Erythroblast (primary cell): ENCODE data around the gene MPHOSPH8.

Experiments used
- GATA1 ChIP-seq: IDR thresholded peaks from 2 replicates; pipeline ENCODE4 v1.6.1; 2011; ENCODE audit warnings: low read depth, mild to moderate bottlenecking, control low read depth, low read length, moderate library complexity
- POLR2A ChIP-seq: IDR thresholded peaks from 2 replicates; pipeline ENCODE4 v1.6.1; 2011; ENCODE audit warnings: mild to moderate bottlenecking, low read length

GRCh38 chr13:19645000-19645399 is 11.5 kb downstream of the MPHOSPH8 start:
- TF ChIP-seq POLR2A (no peak), GATA1 (no peak)
